ENCODE data around the gene PAK6.

Gene PAK6

GRCh38 chr15:40264321-40265153, 25.7 kb downstream of the PAK6 start:
- Histone ChIP-seq H3K27ac (ENCODE audit: low read depth, low read length) (no peak overlapping the region), H3K9me3 (ENCODE audit: insufficient read depth, low read length) (no peaks in the 10 kb centered on the region), H3K4me2 (ENCODE audit: low read depth, low read length, poor library complexity, severe bottlenecking) (no peak overlapping the region), H4K20me1 (ENCODE audit: low read depth, low read length) (no peaks in the 10 kb centered on the region), H3F3A (ENCODE audit: insufficient read depth) (no peaks in the 10 kb centered on the region), H3K36me3 (ENCODE audit: low read length) (no peaks in the 10 kb centered on the region), H3K79me2 (ENCODE audit: insufficient read depth, low read length) (no peaks in the 10 kb centered on the region), H3K9me2 (replicated peaks; ENCODE audit: insufficient read depth, low read length) (no peaks in the 10 kb centered on the region), H3K4me3 (ENCODE audit: insufficient read depth, low read length, poor library complexity, severe bottlenecking) (no peak overlapping the region), H3K9ac (ENCODE audit: low read length) (no peak overlapping the region), H3K27me3 (ENCODE audit: low read length) (no peaks in the 10 kb centered on the region), H2AFZ (ENCODE audit: low read depth, low read length, severe bottlenecking) (no peak overlapping the region)
- TF ChIP-seq EZH2phosphoT487 (conservative IDR thresholded peaks at IDR 0.05; ENCODE audit: low read length) (no peak), CTCF (IDR thresholded peaks at IDR 0.05; ENCODE audit: insufficient read depth, low read length, poor library complexity, severe bottlenecking) (no peak)

DNA sequence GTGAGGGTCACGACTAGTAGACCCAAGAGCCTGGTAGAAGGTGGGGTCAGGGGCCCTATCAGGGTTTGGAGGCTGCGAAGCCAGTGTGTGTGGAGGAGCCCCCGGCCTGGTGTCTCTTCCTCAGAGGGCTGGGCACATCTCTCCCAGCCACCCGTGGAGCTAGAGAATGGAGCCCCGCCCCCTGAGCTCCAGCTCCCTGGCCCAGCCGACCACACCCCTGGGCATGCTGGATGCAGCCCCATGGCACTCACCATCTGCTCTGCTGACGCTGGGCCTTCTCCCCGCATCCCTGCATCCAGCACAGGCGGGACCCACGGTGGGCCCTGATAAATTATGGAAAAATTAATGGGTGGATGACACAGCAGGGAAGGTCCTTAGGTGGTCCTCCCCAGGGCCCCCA, 26.5 kb downstream of the PAK6 start:
- H3K27ac ChIP-seq (ENCODE audit: low read depth, low read length), result no peak overlapping the region
- H3K27me3 ChIP-seq (ENCODE audit: low read length), result no peaks in the 10 kb centered on the region
- no peak overlapping the region for H3K4me3 ChIP-seq (ENCODE audit: insufficient read depth, low read length, poor library complexity, severe bottlenecking)
- no peaks in the 10 kb centered on the region for H3K9me2 ChIP-seq (replicated peaks; ENCODE audit: insufficient read depth, low read length)
- TF ChIP-seq EZH2phosphoT487 (conservative IDR thresholded peaks at IDR 0.05; ENCODE audit: low read length) (no peak), CTCF (IDR thresholded peaks at IDR 0.05; ENCODE audit: insufficient read depth, low read length, poor library complexity, severe bottlenecking) (no peak)
- no peaks in the 10 kb centered on the region for H3K79me2 ChIP-seq (ENCODE audit: insufficient read depth, low read length)
- H2AFZ ChIP-seq (ENCODE audit: low read depth, low read length, severe bottlenecking), result no peak overlapping the region
- no peaks in the 10 kb centered on the region for H3K9me3 ChIP-seq (ENCODE audit: insufficient read depth, low read length)
- no peaks in the 10 kb centered on the region for H4K20me1 ChIP-seq (ENCODE audit: low read depth, low read length)
- no peak overlapping the region for H3K9ac ChIP-seq (ENCODE audit: low read length)
- no peaks in the 10 kb centered on the region for H3K36me3 ChIP-seq (ENCODE audit: low read length)
- no peak overlapping the region for H3K4me2 ChIP-seq (ENCODE audit: low read depth, low read length, poor library complexity, severe bottlenecking)
- H3F3A ChIP-seq (ENCODE audit: insufficient read depth), result no peaks in the 10 kb centered on the region

DNA sequence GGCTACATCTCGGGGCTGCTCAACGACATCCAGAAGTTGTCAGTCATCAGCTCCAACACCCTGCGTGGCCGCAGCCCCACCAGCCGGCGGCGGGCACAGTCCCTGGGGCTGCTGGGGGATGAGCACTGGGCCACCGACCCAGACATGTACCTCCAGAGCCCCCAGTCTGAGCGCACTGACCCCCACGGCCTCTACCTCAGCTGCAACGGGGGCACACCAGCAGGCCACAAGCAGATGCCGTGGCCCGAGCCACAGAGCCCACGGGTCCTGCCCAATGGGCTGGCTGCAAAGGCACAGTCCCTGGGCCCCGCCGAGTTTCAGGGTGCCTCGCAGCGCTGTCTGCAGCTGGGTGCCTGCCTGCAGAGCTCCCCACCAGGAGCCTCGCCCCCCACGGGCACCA, 27.0 kb downstream of the PAK6 start:
- Histone ChIP-seq H3K27me3 (ENCODE audit: low read length) (no peaks in the 10 kb centered on the region), H4K20me1 (ENCODE audit: low read depth, low read length) (no peaks in the 10 kb centered on the region), H3F3A (ENCODE audit: insufficient read depth) (no peaks in the 10 kb centered on the region), H3K9me2 (replicated peaks; ENCODE audit: insufficient read depth, low read length) (no peaks in the 10 kb centered on the region), H3K9me3 (ENCODE audit: insufficient read depth, low read length) (no peaks in the 10 kb centered on the region), H3K4me2 (ENCODE audit: low read depth, low read length, poor library complexity, severe bottlenecking) (no peak overlapping the region), H3K36me3 (ENCODE audit: low read length) (no peaks in the 10 kb centered on the region), H3K27ac (ENCODE audit: low read depth, low read length) (no peak overlapping the region), H3K9ac (ENCODE audit: low read length) (no peak overlapping the region), H3K4me3 (ENCODE audit: insufficient read depth, low read length, poor library complexity, severe bottlenecking) (no peak overlapping the region), H2AFZ (ENCODE audit: low read depth, low read length, severe bottlenecking) (no peak overlapping the region), H3K79me2 (ENCODE audit: insufficient read depth, low read length) (no peaks in the 10 kb centered on the region)
- TF ChIP-seq CTCF (IDR thresholded peaks at IDR 0.05; ENCODE audit: insufficient read depth, low read length, poor library complexity, severe bottlenecking), result no peak
- no peak for TF ChIP-seq EZH2phosphoT487 (conservative IDR thresholded peaks at IDR 0.05; ENCODE audit: low read length)
